Ascending aorta (tissue), 2 donors: ENCODE results near the gene TBXA2R. TPM values are rescaled to one million over a fixed set of nuclear protein-coding genes. Genes with fewer than 3 reads are reported as not detected.

Source experiments
- DNase-seq, 2 donors: peaks; one replicate each; pipeline ENCODE4 v3.0.0-alpha.2; 2019; ENCODE audit warnings: low spot score in 2 of 2
- H3K27ac ChIP-seq, 2 donors: fragments of 200-600 bp; sonication (generic); one replicate each; pipeline ENCODE4 v1.5.1; 2016 to 2017; ENCODE audit warnings: mild to moderate bottlenecking in 1 of 2
- H3K27me3 ChIP-seq: fragments of 200-600 bp; sonication (generic); one replicate; pipeline ENCODE4 v1.5.1; 2017
- H3K36me3 ChIP-seq, 2 donors: fragments of 200-600 bp; sonication (generic); one replicate each; pipeline ENCODE4 v1.5.1; 2016
- H3K4me1 ChIP-seq, 2 donors: fragments of 200-600 bp; sonication (generic); one replicate each; pipeline ENCODE4 v1.5.1; 2016 to 2017; ENCODE audit warnings: mild to moderate bottlenecking in 1 of 2
- H3K4me3 ChIP-seq, 2 donors: fragments of 200-600 bp; sonication (generic); one replicate each; pipeline ENCODE4 v1.5.1; 2016 to 2017; ENCODE audit warnings: mild to moderate bottlenecking in 1 of 2
- H3K9me3 ChIP-seq, 2 donors: fragments of 200-600 bp; sonication (generic); one replicate each; pipeline ENCODE4 v1.5.1; 2016
- CTCF ChIP-seq, 3 experiments: fragments of 200-600 bp in 2 of 3; fragments of 450-650 bp in 1 of 3; sonication (generic) in 2 of 3; IDR thresholded peaks; one replicate each; pipeline ENCODE4 v1.5.1; 2016 to 2019; ENCODE audit warnings: antibody characterized with exemption in 3 of 3, mild to moderate bottlenecking in 1 of 3, moderate library complexity in 1 of 3
- intact Hi-C: fragments of 100-400 bp; cut with DNase I; formaldehyde crosslinking; loops from one replicate; pipeline ENCODE4 v1.15.1; 2023
- total RNA-seq: library from RNA; depleted of rRNA; stranded (reverse); fragments of >200 nt; gene quantifications from one replicate; pipeline ENCODE4 v1.1.0, GENCODE V29; 2016

TBXA2R gene
- total RNA-seq, 1 donor from 2014 or later, result 37.8 TPM

DNA sequence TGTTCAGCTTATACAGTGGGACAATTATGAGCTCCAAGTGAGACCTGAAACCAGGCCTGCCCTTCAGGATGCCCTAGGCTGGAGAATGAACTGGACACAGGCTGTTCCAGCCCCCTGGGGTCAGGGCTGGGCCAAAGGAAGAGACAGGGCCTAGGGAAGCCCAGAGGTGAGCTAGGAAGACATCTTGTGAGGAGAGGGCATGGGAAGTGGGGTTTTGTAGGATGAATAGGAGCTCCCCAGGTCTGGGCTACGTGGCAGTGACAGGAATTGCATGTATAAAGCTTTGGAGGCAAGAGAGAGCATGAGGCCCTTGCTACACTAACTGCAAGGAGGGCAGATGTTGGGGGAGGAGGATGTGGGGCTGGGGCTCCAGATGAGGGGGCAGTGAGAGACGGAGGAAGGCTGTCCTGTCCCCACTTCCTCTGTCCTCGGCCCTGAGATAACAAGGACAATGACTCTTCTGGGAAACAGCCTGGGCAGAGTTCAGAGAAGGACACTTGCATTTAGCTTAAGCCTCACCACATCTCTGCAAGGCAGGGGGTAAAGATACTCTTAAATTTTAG lies 1.5 kb upstream of the TBXA2R start:
- no peak for DNase-seq
- intact Hi-C loops, result loop anchor here (5.0 kb wide), 3 partner anchors 51 to 151 kb away; partner anchors contain the start of genes FZR1 and MFSD12
- H3K9me3 ChIP-seq, result no peaks in the 10 kb centered on the region
- TF ChIP-seq CTCF (IDR thresholded peaks at IDR 0.05), result no peak
- no peaks in the 10 kb centered on the region for H3K27me3 ChIP-seq
- H3K4me1 ChIP-seq, result peaks cover 43 to 56% of the 10 kb centered on the region in 2 donors
- H3K36me3 ChIP-seq, result peaks cover 20% of the 10 kb centered on the region in 2 donors
- H3K27ac ChIP-seq, result peak overlapping the region; percentile 94 to 99
- peak overlapping the region; percentile 74 to 96 for H3K4me3 ChIP-seq

DNA sequence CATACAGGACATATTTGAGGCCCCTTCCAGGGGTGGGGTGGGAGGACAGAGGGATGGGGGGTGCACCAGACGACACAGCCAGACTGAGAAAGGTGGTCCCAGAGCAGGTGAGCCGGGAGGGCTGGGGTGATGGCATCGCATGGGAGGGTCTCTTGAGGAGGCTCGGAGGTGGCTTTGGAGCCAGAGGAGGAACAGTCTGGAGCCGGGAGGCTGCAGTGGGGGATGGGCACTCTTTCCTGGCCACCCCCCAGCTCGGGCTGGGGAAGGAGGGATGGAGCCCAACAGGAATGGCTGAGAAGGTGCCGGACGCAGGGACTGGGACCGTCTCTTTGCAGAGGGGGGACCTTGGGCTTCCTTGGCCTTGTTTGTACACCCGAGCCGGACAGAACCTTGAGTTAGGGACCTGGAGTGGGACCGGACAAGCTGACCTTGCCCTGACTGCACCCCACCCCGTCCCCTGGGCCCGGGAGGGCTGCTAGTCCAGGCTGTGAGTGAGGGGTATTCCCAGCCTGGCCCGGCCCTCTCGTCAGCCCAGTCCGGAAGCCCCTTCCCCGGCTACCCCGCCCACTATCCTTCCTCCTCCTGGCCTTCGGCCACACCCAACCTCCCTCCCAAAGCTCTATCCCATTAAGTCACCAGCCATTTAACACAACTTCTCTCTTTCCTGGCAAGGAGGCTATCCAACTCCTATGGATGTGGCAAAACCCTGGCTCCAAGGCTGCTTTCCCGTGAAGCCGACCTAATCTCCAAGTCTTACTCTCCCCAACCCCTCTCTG lies 816 bp upstream of the TBXA2R start:
- Histone ChIP-seq H3K27me3 (no peaks in the 10 kb centered on the region), H3K27ac (peak overlapping the region; percentile 94 to 99), H3K4me1 (peaks cover 47 to 62% of the 10 kb centered on the region in 2 donors), H3K4me3 (peak overlapping the region; percentile 74 to 96), H3K36me3 (peaks cover 13 to 14% of the 10 kb centered on the region in 2 donors), H3K9me3 (no peaks in the 10 kb centered on the region)
- DNase-seq, result peak in 1 of 2 donors; percentile 82
- intact Hi-C loops, result loop anchor here (2.0 to 5.0 kb wide), 5 partner anchors 19 to 150 kb away; partner anchors contain the start of genes FZR1, HMG20B and MFSD12
- TF ChIP-seq CTCF (IDR thresholded peaks at IDR 0.05), result no peak

DNA sequence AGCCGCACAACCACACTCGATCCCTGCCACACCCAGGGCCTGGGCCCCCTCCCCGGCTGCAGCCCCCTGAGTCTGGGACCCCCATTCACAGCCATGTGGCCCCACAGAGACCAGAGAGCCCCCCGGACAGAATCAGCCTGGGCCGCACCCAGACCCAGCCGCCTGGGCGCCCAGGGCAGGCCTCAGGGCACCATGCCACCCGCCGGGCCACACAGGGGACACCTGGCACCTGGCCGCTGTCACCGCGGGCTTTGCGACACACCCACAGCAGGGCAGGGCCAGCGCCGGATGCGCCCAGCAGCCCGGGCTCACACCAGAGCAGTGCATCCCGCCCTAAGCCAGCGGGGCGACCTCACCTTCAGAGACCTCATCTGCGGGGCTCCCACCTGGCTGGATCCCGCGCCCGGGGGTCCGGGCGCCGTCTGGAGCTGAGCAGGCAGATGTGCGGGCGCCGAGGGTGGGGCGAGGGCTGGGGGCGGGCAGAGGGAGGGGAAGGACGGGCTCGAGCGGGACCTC lies 443 bp downstream of the TBXA2R start:
- no peaks in the 10 kb centered on the region for H3K27me3 ChIP-seq
- no peak for DNase-seq
- no peaks in the 10 kb centered on the region for H3K9me3 ChIP-seq
- peaks cover 50 to 74% of the 10 kb centered on the region in 2 donors for H3K4me1 ChIP-seq
- peaks cover under 1 to 2% of the 10 kb centered on the region in 2 donors for H3K36me3 ChIP-seq
- H3K4me3 ChIP-seq, result peak overlapping the region; percentile 74 to 96
- H3K27ac ChIP-seq, result peak overlapping the region; percentile 94 to 99
- intact Hi-C loops, result loop anchor here (2.0 to 5.0 kb wide), 5 partner anchors 17 to 149 kb away; partner anchors contain the start of genes FZR1, HMG20B and MFSD12
- no peak for TF ChIP-seq CTCF (IDR thresholded peaks at IDR 0.05)

DNA sequence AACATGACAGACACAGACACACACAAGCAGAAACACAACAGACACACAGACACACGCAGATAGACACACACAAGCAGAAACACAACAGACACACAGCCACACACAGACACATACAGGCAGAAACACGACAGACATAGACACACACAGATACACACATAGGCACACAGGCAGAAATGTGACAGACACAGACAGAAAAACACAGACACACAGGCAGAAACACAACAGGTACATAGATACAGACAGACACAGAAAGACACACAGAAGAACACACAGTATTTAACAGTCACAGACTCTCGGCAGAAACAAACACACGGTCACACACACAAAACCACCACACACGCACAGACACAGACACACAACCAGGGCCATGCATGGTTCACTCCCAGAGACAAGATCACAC lies 905 bp downstream of the TBXA2R start:
- H3K9me3 ChIP-seq, result no peaks in the 10 kb centered on the region
- no peaks in the 10 kb centered on the region for H3K27me3 ChIP-seq
- peak overlapping the region; percentile 74 to 96 for H3K4me3 ChIP-seq
- H3K4me1 ChIP-seq, result peaks cover 50 to 77% of the 10 kb centered on the region in 2 donors
- TF ChIP-seq CTCF (IDR thresholded peaks at IDR 0.05), result no peak
- H3K36me3 ChIP-seq, result no peaks in the 10 kb centered on the region
- intact Hi-C loops, result loop anchor here (2.0 to 5.0 kb wide), 5 partner anchors 17 to 148 kb away; partner anchors contain the start of genes FZR1, HMG20B and MFSD12
- DNase-seq, result no peak
- H3K27ac ChIP-seq, result peak overlapping the region; percentile 94 to 99

- Histone ChIP-seq H3K4me1 (peaks cover 50 to 76% of the 10 kb centered on the region in 2 donors), H3K4me3 (peak overlapping the region; percentile 74 to 96), H3K27ac (peak overlapping the region; percentile 94 to 99), H3K27me3 (no peaks in the 10 kb centered on the region), H3K9me3 (no peaks in the 10 kb centered on the region), H3K36me3 (peaks cover under 1 to 2% of the 10 kb centered on the region in 2 donors)
- intact Hi-C loops, result loop anchor here (5.0 kb wide), 3 partner anchors 48 to 148 kb away; partner anchors contain the start of genes FZR1 and MFSD12
- no peak for TF ChIP-seq CTCF (IDR thresholded peaks at IDR 0.05)
- DNase-seq, result no peak
These were observed 1.3 kb downstream of the TBXA2R start for GRCh38 chr19:3605361-3605760.
